PFSK-1 (cell line): ENCODE data around the gene PDCD11.

Experiments
- POLR2AphosphoS5 ChIP-seq: IDR thresholded peaks from 2 replicates; pipeline ENCODE4 v1.6.1; 2012; ENCODE audit warnings: low read depth, mild to moderate bottlenecking, control low read depth, low read length, moderate library complexity
- TAF1 ChIP-seq: IDR thresholded peaks from 2 replicates; pipeline ENCODE4 v1.6.1; 2012; ENCODE audit warnings: low read length, control low read depth, borderline replicate concordance; ENCODE audit not compliant: insufficient read depth

DNA sequence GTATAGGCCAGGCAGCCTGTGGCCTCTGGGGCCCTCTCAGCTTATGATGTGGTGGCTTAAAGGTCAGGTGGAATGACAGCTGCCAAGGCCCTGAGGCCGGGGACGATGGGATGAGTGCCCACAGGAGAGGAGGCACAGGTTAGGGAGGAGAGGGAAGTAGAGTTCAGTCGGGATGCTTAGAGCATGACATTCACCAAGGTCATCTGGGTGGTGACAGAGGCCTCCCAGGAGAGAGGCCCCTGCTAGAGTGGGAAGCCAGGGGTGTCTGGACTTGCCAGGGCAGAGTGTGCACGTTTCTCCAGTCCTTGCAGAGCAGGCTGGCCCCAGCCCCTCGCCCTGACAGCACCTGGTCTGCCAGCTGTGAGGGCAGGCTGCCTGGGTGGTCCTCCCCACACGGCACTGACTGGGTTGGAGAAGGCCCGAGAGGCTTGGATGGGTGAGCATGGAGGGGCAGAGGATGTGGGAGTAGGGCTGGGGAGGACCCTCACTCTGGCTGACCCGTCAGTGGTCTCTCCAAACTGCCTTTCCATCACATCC lies 60.8 kb downstream of the PDCD11 start:
- TF ChIP-seq TAF1, result no peak
- no peak for TF ChIP-seq POLR2AphosphoS5
